ENCODE data around the gene MAPK4. TPM values are rescaled to one million over a fixed set of nuclear protein-coding genes. Genes with fewer than 3 reads are reported as not detected.

Gene MAPK4
- total RNA-seq (2012; rRNA removed) (not detected in 2 replicates), polyA plus RNA-seq (2012; rRNA removed) (not detected in 2 replicates), Bru-seq, nascent RNA (percentile 0 among the genes with signal in this experiment), BruChase-seq, experiment 1, labeled RNA remaining after a 6-hour chase (percentile 0 among the genes with signal in this experiment), BruChase-seq, experiment 2, labeled RNA remaining after a 2-hour chase (percentile 0 among the genes with signal in this experiment)
- not detected in 2 replicates for polyA plus RNA-seq (2012; cell fraction: cytosol; rRNA removed)
- not detected in 2 replicates for polyA plus RNA-seq (2012; cell fraction: nucleus; rRNA removed; ENCODE audit: low replicate concordance)
- long read RNA-seq = 0 reads

- no peak within 1 kb of the TSS for H4K5ac ChIP-seq (ENCODE audit: low read depth, low read length)
- H3K14ac ChIP-seq (replicated peaks; ENCODE audit: low read depth, low read length) = no peak within 1 kb of the TSS
- no peaks in the 10 kb centered on the region for H4K20me1 ChIP-seq (ENCODE audit: insufficient read depth, low read length)
- H3K9me1 ChIP-seq (ENCODE audit: insufficient read depth, low read length) = no peaks in the 10 kb centered on the region
- no peak within 1 kb of the TSS for H3K56ac ChIP-seq (ENCODE audit: extremely low read depth, insufficient read depth, low read length)
- no peak within 1 kb of the TSS for H3K23ac ChIP-seq (ENCODE audit: low read depth, low read length)
- no peak within 1 kb of the TSS for H2BK20ac ChIP-seq (ENCODE audit: low read depth, low read length)
- WGBS, 2 experiments (ENCODE audit: extremely low coverage in 2 of 2, insufficient read length in 1 of 2) = 1% methylated on average over 27 of the region's 109 CpGs; no CpG with 5 or more reads in 1 of the 2 experiments
- peak within 1 kb of the TSS; percentile 15; the same call in 1 of the 2 replicates for H3K4me3 ChIP-seq (ENCODE audit: insufficient read depth, low read depth, low read length)
- no peak within 1 kb of the TSS for H2BK15ac ChIP-seq (ENCODE audit: low read depth, low read length)
- no peak within 1 kb of the TSS for H4K91ac ChIP-seq (ENCODE audit: insufficient read depth, low read depth, low read length)
- in situ Hi-C loops (cut with MboI; ENCODE audit: low sequenced_read_pairs) = no loop called here
- H2BK120ac ChIP-seq (ENCODE audit: low read depth, low read length) = no peak within 1 kb of the TSS
- H3K9ac ChIP-seq (ENCODE audit: low read depth, low read length) = no peak within 1 kb of the TSS
- H3K4me1 ChIP-seq (ENCODE audit: control insufficient read depth, insufficient read depth, low read length) = no peaks in the 10 kb centered on the region
- no peak within 1 kb of the TSS for H2BK5ac ChIP-seq (ENCODE audit: low read depth, low read length, poor library complexity, severe bottlenecking)
- H3K4ac ChIP-seq (ENCODE audit: low read depth, low read length) = no peak within 1 kb of the TSS
- no peak within 1 kb of the TSS for H3K27ac ChIP-seq (ENCODE audit: insufficient read depth, low read length)
- H3K27me3 ChIP-seq (ENCODE audit: control insufficient read depth, insufficient read depth, low read length) = peaks cover 38% of the 10 kb centered on the region
- no peaks in the 10 kb centered on the region for H3K36me3 ChIP-seq (ENCODE audit: control insufficient read depth, insufficient read depth, low read length)
- no peaks in the 10 kb centered on the region for H3K79me1 ChIP-seq (ENCODE audit: low read depth in 1 of 2, low read length in 2 of 2)
- peak within 1 kb of the TSS; percentile 31 for H2AK9ac ChIP-seq (replicated peaks; ENCODE audit: low read depth, low read length, poor library complexity)
- intact Hi-C loops (cut with micrococcal nuclease) = no loop called here
- no peak within 1 kb of the TSS for H3K18ac ChIP-seq (ENCODE audit: low read depth, low read length)
- TF ChIP-seq NFE2L2 (IDR thresholded peaks at IDR 0.05; ENCODE audit: low read depth, low read length) = no peak
- no peak for TF ChIP-seq RCOR1 (IDR thresholded peaks at IDR 0.05; ENCODE audit: insufficient replicate concordance, low read length)
- TF ChIP-seq MAZ (IDR thresholded peaks at IDR 0.05; ENCODE audit: borderline replicate concordance, low read depth, low read length) = no peak
- no peak for TF ChIP-seq USF2 (IDR thresholded peaks at IDR 0.05; ENCODE audit: low read depth, low read length)
- TF ChIP-seq POLR2A (IDR thresholded peaks at IDR 0.05; ENCODE audit: low read depth, low read length) = no peak
- no peak for TF ChIP-seq CHD1 (IDR thresholded peaks at IDR 0.05; ENCODE audit: low read depth, low read length)
- TF ChIP-seq SMC3 (IDR thresholded peaks at IDR 0.05; ENCODE audit: low read depth, low read length) = no peak
- no peak for TF ChIP-seq RAD21 (IDR thresholded peaks at IDR 0.05; ENCODE audit: low read length)
- no peak for TF ChIP-seq CEBPB (IDR thresholded peaks at IDR 0.05; ENCODE audit: low read depth, low read length)
- no peak for TF ChIP-seq CTCF (conservative IDR thresholded peaks at IDR 0.05; ENCODE audit: low read depth, low read length)
- TF ChIP-seq RFX5 (IDR thresholded peaks at IDR 0.05; ENCODE audit: low read depth, low read length) = no peak
- TF ChIP-seq ELK1 (IDR thresholded peaks at IDR 0.05; ENCODE audit: borderline replicate concordance, low read depth, low read length) = no peak
- TF ChIP-seq MAFK (IDR thresholded peaks at IDR 0.05; ENCODE audit: low read depth, low read length) = no peak
- peak within 1 kb of the TSS; percentile 59; the same call in 1 of the 2 replicates for H3K4me2 ChIP-seq (ENCODE audit: low read depth, low read length)
- peak within 1 kb of the TSS; percentile 68 for H2AFZ ChIP-seq (replicated peaks; ENCODE audit: low read length, poor library complexity)
- ChIA-PET CTCF (interaction anchor here (0.6 kb wide), 1 partner anchor 73 kb away, joined by 3 read pairs; no protein-coding TSS in a partner anchor), POLR2A (ENCODE audit: unreplicated experiment) (no interaction called here)
- BruUV-seq (replicated peaks) = no TSS peak
- no peaks in the 10 kb centered on the region for H3K9me3 ChIP-seq (ENCODE audit: control insufficient read depth, insufficient read depth, low read length)
- DNase-seq (no peak), ATAC-seq (ENCODE audit: low read depth) (peak; percentile 86)
- H2AK5ac ChIP-seq (ENCODE audit: low read depth, low read length) = no peak within 1 kb of the TSS
- H4K8ac ChIP-seq (ENCODE audit: low read depth in 2 of 2, low read length in 2 of 2) = no peak within 1 kb of the TSS
- dilution Hi-C loops (cut with HindIII; ENCODE audit: low sequenced_read_pairs, unreplicated experiment) = no loop called here
Observed at GRCh38 chr18:50559752-50560680, at the start of gene MAPK4. TSS of gene MAPK4 (plus strand) at chr18:50560087. CDS start at chr18:50663959, 103,872 bp downstream.
